ENCODE measurements around the gene MYOCOS.

The MYOCOS gene

GRCh38 chr1:171663036-171663853 lies 41.2 kb downstream of the MYOCOS start:
- Histone ChIP-seq H3K23ac (ENCODE audit: low read depth, low read length, poor library complexity) (no peak overlapping the region), H2BK5ac (ENCODE audit: low read length) (no peak overlapping the region), H3K4me2 (ENCODE audit: insufficient read depth, low read length, poor library complexity, severe bottlenecking) (no peak overlapping the region), H3K14ac (ENCODE audit: low read length) (no peak overlapping the region), H3K9me3 (replicated peaks in 1 of 2; ENCODE audit: control insufficient read depth in 2 of 2, insufficient read depth in 1 of 2, low read depth in 1 of 2, low read length in 2 of 2) (no peaks in the 10 kb centered on the region), H2BK12ac (ENCODE audit: low read length) (no peak overlapping the region), H2BK120ac (ENCODE audit: low read depth, low read length) (no peak overlapping the region), H2BK15ac (ENCODE audit: low read length) (no peak overlapping the region), H3K18ac (ENCODE audit: low read length) (no peak overlapping the region), H2AFZ (ENCODE audit: low read length) (no peak overlapping the region), H3K27me3 (ENCODE audit: control insufficient read depth in 3 of 3, insufficient read depth in 3 of 3, low read depth in 1 of 3, low read length in 3 of 3) (peaks cover 0 to 11% (median 0%) of the 10 kb centered on the region in 3 experiments), H3K27ac (replicated peaks; ENCODE audit: low read length) (no peak overlapping the region), H3K4me3 (ENCODE audit: low read length in 2 of 2) (no peak overlapping the region), H4K91ac (ENCODE audit: low read depth, low read length, poor library complexity) (no peak overlapping the region), H3K4me1 (ENCODE audit: control insufficient read depth in 2 of 2, insufficient read depth in 1 of 2, low read depth in 1 of 2, low read length in 2 of 2) (peaks cover 0 to 4% of the 10 kb centered on the region in 2 donors), H2AK5ac (ENCODE audit: low read depth, low read length) (no peak overlapping the region), H3K9ac (ENCODE audit: low read depth, low read length, poor library complexity) (no peak overlapping the region), H3K4ac (ENCODE audit: low read length) (no peak overlapping the region), H3K36me3 (replicated peaks in 1 of 2; ENCODE audit: control insufficient read depth in 2 of 2, insufficient read depth in 2 of 2, low read length in 2 of 2) (no peaks in the 10 kb centered on the region), H4K8ac (ENCODE audit: low read depth, low read length) (no peak overlapping the region), H3K79me1 (ENCODE audit: low read depth, low read length) (no peaks in the 10 kb centered on the region)
- DNase-seq (ENCODE audit: low spot score), result no peak
- no CpG with 5 or more reads among the region's 7 CpGs for WGBS, 2 donors (ENCODE audit: extremely low coverage in 2 of 2, insufficient read length in 2 of 2, insufficient replicate concordance in 1 of 2)

GRCh38 chr1:171663854-171664575 lies 42.0 kb downstream of the MYOCOS start:
- Histone ChIP-seq H2BK15ac (ENCODE audit: low read length) (no peak overlapping the region), H2BK120ac (ENCODE audit: low read depth, low read length) (no peak overlapping the region), H3K79me1 (ENCODE audit: low read depth, low read length) (no peaks in the 10 kb centered on the region), H2BK12ac (ENCODE audit: low read length) (no peak overlapping the region), H3K27me3 (ENCODE audit: control insufficient read depth in 3 of 3, insufficient read depth in 3 of 3, low read depth in 1 of 3, low read length in 3 of 3) (peaks cover 0 to 11% (median 0%) of the 10 kb centered on the region in 3 experiments), H3K36me3 (replicated peaks in 1 of 2; ENCODE audit: control insufficient read depth in 2 of 2, insufficient read depth in 2 of 2, low read length in 2 of 2) (no peaks in the 10 kb centered on the region), H3K4me1 (ENCODE audit: control insufficient read depth in 2 of 2, insufficient read depth in 1 of 2, low read depth in 1 of 2, low read length in 2 of 2) (peaks cover 0 to 4% of the 10 kb centered on the region in 2 donors), H3K18ac (ENCODE audit: low read length) (no peak overlapping the region), H3K9me3 (replicated peaks in 1 of 2; ENCODE audit: control insufficient read depth in 2 of 2, insufficient read depth in 1 of 2, low read depth in 1 of 2, low read length in 2 of 2) (no peaks in the 10 kb centered on the region), H3K9ac (ENCODE audit: low read depth, low read length, poor library complexity) (no peak overlapping the region), H4K8ac (ENCODE audit: low read depth, low read length) (no peak overlapping the region), H3K14ac (ENCODE audit: low read length) (no peak overlapping the region), H2BK5ac (ENCODE audit: low read length) (no peak overlapping the region), H4K91ac (ENCODE audit: low read depth, low read length, poor library complexity) (no peak overlapping the region), H3K23ac (ENCODE audit: low read depth, low read length, poor library complexity) (no peak overlapping the region), H3K4ac (ENCODE audit: low read length) (no peak overlapping the region), H3K4me2 (ENCODE audit: insufficient read depth, low read length, poor library complexity, severe bottlenecking) (no peak overlapping the region), H3K27ac (replicated peaks; ENCODE audit: low read length) (no peak overlapping the region), H2AFZ (ENCODE audit: low read length) (no peak overlapping the region), H3K4me3 (ENCODE audit: low read length in 2 of 2) (no peak overlapping the region), H2AK5ac (ENCODE audit: low read depth, low read length) (no peak overlapping the region)
- no CpG with 5 or more reads among the region's 4 CpGs for WGBS, 2 donors (ENCODE audit: extremely low coverage in 2 of 2, insufficient read length in 2 of 2, insufficient replicate concordance in 1 of 2)
- no peak for DNase-seq (ENCODE audit: low spot score)

GRCh38 chr1:171664976-171665375 lies 42.9 kb downstream of the MYOCOS start:
- Histone ChIP-seq H4K91ac (ENCODE audit: low read depth, low read length, poor library complexity) (no peak overlapping the region), H2AK5ac (ENCODE audit: low read depth, low read length) (no peak overlapping the region), H3K4ac (ENCODE audit: low read length) (no peak overlapping the region), H2BK15ac (ENCODE audit: low read length) (no peak overlapping the region), H2BK5ac (ENCODE audit: low read length) (no peak overlapping the region), H2BK120ac (ENCODE audit: low read depth, low read length) (no peak overlapping the region), H3K27me3 (ENCODE audit: control insufficient read depth in 3 of 3, insufficient read depth in 3 of 3, low read depth in 1 of 3, low read length in 3 of 3) (peaks cover 0 to 11% (median 0%) of the 10 kb centered on the region in 3 experiments), H3K18ac (ENCODE audit: low read length) (no peak overlapping the region), H3K9me3 (replicated peaks in 1 of 2; ENCODE audit: control insufficient read depth in 2 of 2, insufficient read depth in 1 of 2, low read depth in 1 of 2, low read length in 2 of 2) (no peaks in the 10 kb centered on the region), H2AFZ (ENCODE audit: low read length) (no peak overlapping the region), H3K79me1 (ENCODE audit: low read depth, low read length) (no peaks in the 10 kb centered on the region), H3K4me2 (ENCODE audit: insufficient read depth, low read length, poor library complexity, severe bottlenecking) (no peak overlapping the region), H3K4me3 (ENCODE audit: low read length in 2 of 2) (no peak overlapping the region), H3K9ac (ENCODE audit: low read depth, low read length, poor library complexity) (no peak overlapping the region), H2BK12ac (ENCODE audit: low read length) (no peak overlapping the region), H3K4me1 (ENCODE audit: control insufficient read depth in 2 of 2, insufficient read depth in 1 of 2, low read depth in 1 of 2, low read length in 2 of 2) (peaks cover 0 to 4% of the 10 kb centered on the region in 2 donors), H3K14ac (ENCODE audit: low read length) (no peak overlapping the region), H3K27ac (replicated peaks; ENCODE audit: low read length) (no peak overlapping the region), H3K23ac (ENCODE audit: low read depth, low read length, poor library complexity) (no peak overlapping the region), H3K36me3 (replicated peaks in 1 of 2; ENCODE audit: control insufficient read depth in 2 of 2, insufficient read depth in 2 of 2, low read length in 2 of 2) (no peaks in the 10 kb centered on the region), H4K8ac (ENCODE audit: low read depth, low read length) (no peak overlapping the region)
- DNase-seq (ENCODE audit: low spot score), result no peak

- no peaks in the 10 kb centered on the region for H3K36me3 ChIP-seq (replicated peaks in 1 of 2; ENCODE audit: control insufficient read depth in 2 of 2, insufficient read depth in 2 of 2, low read length in 2 of 2)
- H3K79me1 ChIP-seq (ENCODE audit: low read depth, low read length), result no peaks in the 10 kb centered on the region
- no peak overlapping the region for H2AFZ ChIP-seq (ENCODE audit: low read length)
- H3K4ac ChIP-seq (ENCODE audit: low read length), result no peak overlapping the region
- no peak overlapping the region for H2BK12ac ChIP-seq (ENCODE audit: low read length)
- no peak for DNase-seq (ENCODE audit: low spot score)
- no peak overlapping the region for H3K9ac ChIP-seq (ENCODE audit: low read depth, low read length, poor library complexity)
- no peak overlapping the region for H4K8ac ChIP-seq (ENCODE audit: low read depth, low read length)
- H2BK15ac ChIP-seq (ENCODE audit: low read length), result no peak overlapping the region
- H3K18ac ChIP-seq (ENCODE audit: low read length), result no peak overlapping the region
- no peak overlapping the region for H3K27ac ChIP-seq (replicated peaks; ENCODE audit: low read length)
- peaks cover 0 to 4% of the 10 kb centered on the region in 2 donors for H3K4me1 ChIP-seq (ENCODE audit: control insufficient read depth in 2 of 2, insufficient read depth in 1 of 2, low read depth in 1 of 2, low read length in 2 of 2)
- peaks cover 0 to 11% (median 0%) of the 10 kb centered on the region in 3 experiments for H3K27me3 ChIP-seq (ENCODE audit: control insufficient read depth in 3 of 3, insufficient read depth in 3 of 3, low read depth in 1 of 3, low read length in 3 of 3)
- no peak overlapping the region for H3K4me3 ChIP-seq (ENCODE audit: low read length in 2 of 2)
- H2BK5ac ChIP-seq (ENCODE audit: low read length), result no peak overlapping the region
- H2AK5ac ChIP-seq (ENCODE audit: low read depth, low read length), result no peak overlapping the region
- no peak overlapping the region for H2BK120ac ChIP-seq (ENCODE audit: low read depth, low read length)
- no peak overlapping the region for H3K23ac ChIP-seq (ENCODE audit: low read depth, low read length, poor library complexity)
- no peaks in the 10 kb centered on the region for H3K9me3 ChIP-seq (replicated peaks in 1 of 2; ENCODE audit: control insufficient read depth in 2 of 2, insufficient read depth in 1 of 2, low read depth in 1 of 2, low read length in 2 of 2)
- WGBS, 2 donors (ENCODE audit: extremely low coverage in 2 of 2, insufficient read length in 2 of 2, insufficient replicate concordance in 1 of 2), result no CpG with 5 or more reads among the region's 4 CpGs
- H3K4me2 ChIP-seq (ENCODE audit: insufficient read depth, low read length, poor library complexity, severe bottlenecking), result no peak overlapping the region
- H4K91ac ChIP-seq (ENCODE audit: low read depth, low read length, poor library complexity), result no peak overlapping the region
- no peak overlapping the region for H3K14ac ChIP-seq (ENCODE audit: low read length)
These were observed 44.2 kb downstream of the MYOCOS start for GRCh38 chr1:171666114-171666769.
